Measurements from ENCODE around the gene KLK3. TPM values are rescaled to one million over a fixed set of nuclear protein-coding genes. Genes with fewer than 3 reads are reported as not detected.

Gene KLK3
- total RNA-seq, 2 donors from 2014 or later: not detected

DNA sequence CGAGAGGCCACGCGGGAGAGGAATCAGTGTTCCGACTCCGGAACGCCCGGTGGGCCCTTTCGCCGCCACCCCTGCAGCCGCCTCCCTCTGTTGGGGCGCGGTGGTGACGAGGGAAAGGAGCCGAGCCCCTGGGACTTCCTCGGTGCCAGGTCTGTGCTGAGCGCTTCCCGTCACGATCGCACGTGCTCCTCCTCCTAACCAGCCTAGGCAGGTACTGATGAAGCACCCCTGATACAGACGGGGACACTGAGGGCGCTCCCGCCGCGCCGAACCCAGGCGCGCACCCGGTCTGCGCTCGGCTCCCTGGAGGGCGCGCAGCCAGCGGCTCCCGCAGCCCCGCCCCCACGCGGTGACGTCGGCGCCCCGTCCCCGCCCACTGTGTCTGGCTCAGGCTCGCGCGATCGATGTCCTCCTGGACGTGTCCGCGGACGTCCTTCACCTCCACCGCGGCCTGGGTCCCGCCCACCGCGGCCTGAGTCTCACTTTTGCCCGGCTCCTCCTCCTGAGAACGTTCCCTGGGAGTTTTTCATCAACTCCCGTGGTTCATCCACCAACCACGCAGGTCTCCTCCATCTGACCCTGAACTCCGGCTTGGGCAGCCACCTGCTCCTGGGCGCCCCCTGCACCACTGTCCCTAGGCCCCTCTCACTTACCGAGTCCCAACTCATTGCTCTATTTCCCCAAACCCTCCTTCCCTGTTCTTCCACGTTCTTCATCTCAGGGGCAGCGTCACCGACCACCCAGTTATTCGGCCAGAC is 18.8 kb upstream of the KLK3 start:
- no peaks in the 10 kb centered on the region for H3K36me3 ChIP-seq (ENCODE audit: control insufficient read depth, insufficient read depth, low read length)
- Mint-ChIP-seq H3K4me1 (peaks cover 2% of the 10 kb centered on the region), H3K27ac (peak overlapping the region; percentile 78), H3K4me3 (peak overlapping the region; percentile 72), H3K9me3 (no peaks in the 10 kb centered on the region), H3K36me3 (ENCODE audit: low read depth) (no peaks in the 10 kb centered on the region), H3K27me3 (ENCODE audit: insufficient read depth) (peaks cover 73% of the 10 kb centered on the region)
- H3K4me1 ChIP-seq (ENCODE audit: control insufficient read depth, insufficient read depth, low read length): no peaks in the 10 kb centered on the region
- H3K27me3 ChIP-seq (ENCODE audit: control insufficient read depth, insufficient read depth, low read length, poor library complexity, severe bottlenecking): peaks cover 26% of the 10 kb centered on the region
- no peak overlapping the region for H3K27ac ChIP-seq (ENCODE audit: low read depth, low read length)
- H3K9me3 ChIP-seq (ENCODE audit: control insufficient read depth, low read length): no peaks in the 10 kb centered on the region
- TF ChIP-seq, protein P1, sequence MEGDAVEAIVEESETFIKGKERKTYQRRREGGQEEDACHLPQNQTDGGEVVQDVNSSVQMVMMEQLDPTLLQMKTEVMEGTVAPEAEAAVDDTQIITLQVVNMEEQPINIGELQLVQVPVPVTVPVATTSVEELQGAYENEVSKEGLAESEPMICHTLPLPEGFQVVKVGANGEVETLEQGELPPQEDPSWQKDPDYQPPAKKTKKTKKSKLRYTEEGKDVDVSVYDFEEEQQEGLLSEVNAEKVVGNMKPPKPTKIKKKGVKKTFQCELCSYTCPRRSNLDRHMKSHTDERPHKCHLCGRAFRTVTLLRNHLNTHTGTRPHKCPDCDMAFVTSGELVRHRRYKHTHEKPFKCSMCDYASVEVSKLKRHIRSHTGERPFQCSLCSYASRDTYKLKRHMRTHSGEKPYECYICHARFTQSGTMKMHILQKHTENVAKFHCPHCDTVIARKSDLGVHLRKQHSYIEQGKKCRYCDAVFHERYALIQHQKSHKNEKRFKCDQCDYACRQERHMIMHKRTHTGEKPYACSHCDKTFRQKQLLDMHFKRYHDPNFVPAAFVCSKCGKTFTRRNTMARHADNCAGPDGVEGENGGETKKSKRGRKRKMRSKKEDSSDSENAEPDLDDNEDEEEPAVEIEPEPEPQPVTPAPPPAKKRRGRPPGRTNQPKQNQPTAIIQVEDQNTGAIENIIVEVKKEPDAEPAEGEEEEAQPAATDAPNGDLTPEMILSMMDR (conservative IDR thresholded peaks at IDR 0.05): peak; percentile 36
- peak; percentile 91 for DNase-seq
- peak overlapping the region; percentile 34 for H3K9ac ChIP-seq (ENCODE audit: extremely low read depth, low read length, poor library complexity, severe bottlenecking)
- H3K4me3 ChIP-seq (ENCODE audit: low read length): peak overlapping the region; percentile 80
- 8 to 9% methylated on average over 23 to 67 of the region's 67 CpGs for WGBS, 2 experiments (ENCODE audit: insufficient coverage in 1 of 2, insufficient read length in 1 of 2)

DNA sequence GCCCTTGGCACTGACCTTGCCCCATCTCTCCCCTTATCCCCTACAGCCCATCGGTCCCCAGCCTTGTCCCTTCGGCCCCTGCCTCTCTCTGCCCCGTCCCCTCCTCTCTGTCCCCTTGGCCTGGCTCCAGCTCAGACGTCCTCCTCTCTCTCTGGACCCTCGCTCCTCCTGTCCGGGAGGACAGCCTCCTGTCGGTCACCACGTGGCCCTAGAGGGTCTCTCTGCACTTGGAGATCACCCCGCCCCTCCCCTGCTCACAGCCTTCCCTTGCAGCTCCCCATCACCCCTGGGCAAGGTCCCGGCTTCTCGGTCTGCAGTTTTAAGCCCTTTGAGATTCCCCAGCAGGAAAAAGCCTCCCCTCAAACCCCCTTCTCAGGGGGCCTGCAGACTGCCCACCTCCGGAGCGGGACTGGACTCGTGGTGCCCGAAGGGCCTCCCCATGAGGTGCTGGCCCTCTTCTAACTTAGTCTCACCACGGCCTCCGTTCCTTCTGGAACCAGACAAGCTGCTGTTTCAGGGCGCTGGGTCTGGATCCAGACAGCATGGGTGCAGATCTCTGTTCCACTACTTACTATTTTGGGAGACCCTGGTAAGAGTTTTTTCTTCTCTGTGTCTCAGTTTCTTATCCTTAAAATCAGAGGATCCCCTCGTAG is 18.0 kb upstream of the KLK3 start:
- H3K9ac ChIP-seq (ENCODE audit: extremely low read depth, low read length, poor library complexity, severe bottlenecking): no peak overlapping the region
- Mint-ChIP-seq H3K9me3 (no peaks in the 10 kb centered on the region), H3K4me1 (peaks cover 2% of the 10 kb centered on the region), H3K36me3 (ENCODE audit: low read depth) (no peaks in the 10 kb centered on the region), H3K27ac (peak overlapping the region; percentile 78), H3K27me3 (ENCODE audit: insufficient read depth) (peaks cover 73% of the 10 kb centered on the region), H3K4me3 (peak overlapping the region; percentile 72)
- TF ChIP-seq, protein P1 (conservative IDR thresholded peaks at IDR 0.05): no peak
- WGBS, 2 experiments (ENCODE audit: insufficient coverage in 1 of 2, insufficient read length in 1 of 2): 75 to 91% methylated on average over 6 to 19 of the region's 19 CpGs
- no peaks in the 10 kb centered on the region for H3K4me1 ChIP-seq (ENCODE audit: control insufficient read depth, insufficient read depth, low read length)
- DNase-seq: peak; percentile 63
- peaks cover 33% of the 10 kb centered on the region for H3K27me3 ChIP-seq (ENCODE audit: control insufficient read depth, insufficient read depth, low read length, poor library complexity, severe bottlenecking)
- H3K9me3 ChIP-seq (ENCODE audit: control insufficient read depth, low read length): no peaks in the 10 kb centered on the region
- no peak overlapping the region for H3K27ac ChIP-seq (ENCODE audit: low read depth, low read length)
- no peaks in the 10 kb centered on the region for H3K36me3 ChIP-seq (ENCODE audit: control insufficient read depth, insufficient read depth, low read length)
- peak overlapping the region; percentile 80 for H3K4me3 ChIP-seq (ENCODE audit: low read length)

DNA sequence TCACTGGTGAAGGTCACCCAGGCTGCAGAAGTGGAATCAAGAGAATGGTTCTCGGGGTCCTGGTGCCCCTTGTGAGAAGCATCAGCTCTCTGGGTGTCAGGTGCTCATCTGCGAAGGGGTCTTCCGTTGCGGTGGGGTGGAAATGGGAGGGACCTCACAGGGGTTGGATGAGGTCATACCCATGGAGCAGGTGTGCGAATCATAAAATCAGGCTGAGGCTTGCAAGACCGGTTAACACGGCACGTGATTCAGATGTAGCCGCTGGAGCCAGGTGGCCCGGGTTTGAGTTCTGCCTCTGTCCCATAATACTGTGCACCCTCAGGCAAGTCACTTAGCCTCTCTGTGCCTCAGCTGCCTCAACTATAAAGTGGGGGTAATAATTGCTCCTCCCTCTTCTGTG is 17.4 kb upstream of the KLK3 start:
- peaks cover 2% of the 10 kb centered on the region for H3K4me1 Mint-ChIP-seq
- WGBS, 2 experiments (ENCODE audit: insufficient coverage in 1 of 2, insufficient read length in 1 of 2): 88 to 90% methylated on average over 6 to 10 of the region's 10 CpGs
- DNase-seq: no peak

More for the DNA sequence above, 17.4 kb upstream of the KLK3 start:
- no peaks in the 10 kb centered on the region for H3K36me3 ChIP-seq (ENCODE audit: control insufficient read depth, insufficient read depth, low read length)
- Mint-ChIP-seq H3K4me3 (no peak overlapping the region), H3K36me3 (ENCODE audit: low read depth) (no peaks in the 10 kb centered on the region), H3K27ac (no peak overlapping the region), H3K9me3 (no peaks in the 10 kb centered on the region), H3K27me3 (ENCODE audit: insufficient read depth) (peaks cover 75% of the 10 kb centered on the region)
- H3K27ac ChIP-seq (ENCODE audit: low read depth, low read length): no peak overlapping the region
- no peak overlapping the region for H3K4me3 ChIP-seq (ENCODE audit: low read length)
- TF ChIP-seq, protein P1 (conservative IDR thresholded peaks at IDR 0.05): no peak
- H3K9ac ChIP-seq (ENCODE audit: extremely low read depth, low read length, poor library complexity, severe bottlenecking): no peak overlapping the region
- H3K9me3 ChIP-seq (ENCODE audit: control insufficient read depth, low read length): no peaks in the 10 kb centered on the region
- H3K4me1 ChIP-seq (ENCODE audit: control insufficient read depth, insufficient read depth, low read length): no peaks in the 10 kb centered on the region
- peaks cover 39% of the 10 kb centered on the region for H3K27me3 ChIP-seq (ENCODE audit: control insufficient read depth, insufficient read depth, low read length, poor library complexity, severe bottlenecking)

Measured in endodermal cell (in vitro differentiated cells).